SK-N-MC (cell line): ENCODE measurements around the gene SLC16A2.

Source experiments
- EZH2 ChIP-seq: fragments of 200-600 bp; sonication (generic); IDR thresholded peaks from one replicate; pipeline ENCODE4 v1.6.1; 2017; ENCODE audit warnings: antibody characterized with exemption
- POLR2AphosphoS5 ChIP-seq: IDR thresholded peaks from 2 replicates; pipeline ENCODE4 v1.6.1; 2012; ENCODE audit warnings: mild to moderate bottlenecking, low read depth, low read length, borderline replicate concordance

DNA sequence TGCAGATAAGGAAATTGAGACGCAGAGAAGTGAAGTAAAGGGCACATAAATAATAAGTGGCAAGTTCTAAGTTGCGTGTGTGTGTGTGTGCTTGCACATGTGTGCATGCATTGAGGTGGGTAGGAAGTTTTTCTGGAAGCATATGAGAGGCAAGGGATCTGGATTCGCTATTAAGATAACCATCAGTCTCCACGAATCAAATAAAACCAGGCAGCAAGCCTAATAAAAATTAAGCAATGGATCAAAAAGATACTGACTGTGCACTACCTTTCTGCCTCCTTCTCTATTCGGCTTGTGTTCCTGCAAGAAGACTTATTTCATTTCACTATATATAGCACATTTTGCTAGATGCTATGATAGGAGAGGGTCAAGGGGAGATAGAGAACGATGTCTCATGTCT, 23.8 kb downstream of the SLC16A2 start:
- TF ChIP-seq POLR2AphosphoS5, result no peak
- no peak for TF ChIP-seq EZH2
